WTC11 (cell line): ENCODE measurements around the gene SLC35E3. TPM values are rescaled to one million over a fixed set of nuclear protein-coding genes. Genes with fewer than 3 reads are reported as not detected.

Experiments used
- ATAC-seq: fragments of 200-7000 bp; cut with Tn5 transposase; 2 replicates; pipeline ENCODE4 v1.10.0; 2021; ENCODE audit warnings: mild to moderate bottlenecking, moderate library complexity
- CTCF ChIA-PET: fragments of 300-600 bp; sonication (Branson Sonifier 250); formaldehyde crosslinking; loops from one replicate; lab custom pipeline; 2021; ENCODE audit warnings: antibody characterized with exemption; lab: Charles Lee
- POLR2A ChIA-PET: fragments of 350-600 bp; sonication (Branson Sonifier 250); formaldehyde crosslinking; loops from one replicate; lab custom pipeline; 2021; ENCODE audit warnings: antibody characterized with exemption; lab: Charles Lee
- DNase-seq: peaks from one replicate; pipeline ENCODE4 v3.0.0; 2021; ENCODE audit warnings: low spot score
- H3K27ac Mint-ChIP-seq: 2 replicates; pipeline ENCODE4 v1.8.0; 2021; ENCODE audit warnings: mixed read lengths
- H3K27me3 Mint-ChIP-seq: 2 replicates; pipeline ENCODE4 v1.8.0; 2021; ENCODE audit warnings: low read depth, mild to moderate bottlenecking, moderate library complexity, mixed read lengths
- H3K36me3 Mint-ChIP-seq: 2 replicates; pipeline ENCODE4 v1.8.0; 2021; ENCODE audit warnings: mixed read lengths
- H3K4me1 Mint-ChIP-seq: 2 replicates; pipeline ENCODE4 v1.8.0; 2022; ENCODE audit warnings: mixed read lengths
- H3K4me3 Mint-ChIP-seq: 2 replicates; pipeline ENCODE4 v1.8.0; 2021; ENCODE audit warnings: mild to moderate bottlenecking, moderate library complexity, mixed read lengths
- H3K9me3 Mint-ChIP-seq: 2 replicates; pipeline ENCODE4 v1.8.0; 2021; ENCODE audit warnings: mixed read lengths
- AFF4 ChIP-seq: sonication (generic); formaldehyde crosslinking; IDR thresholded peaks from 2 replicates; pipeline ENCODE4 v1.8.1; 2023; ENCODE audit warnings: mild to moderate bottlenecking, missing genetic modification reagents, borderline replicate concordance
- ATF6 ChIP-seq: sonication (generic); formaldehyde crosslinking; IDR thresholded peaks from 2 replicates; pipeline ENCODE4 v1.8.1; 2023; ENCODE audit warnings: mild to moderate bottlenecking, missing genetic modification reagents
- CBFB ChIP-seq: sonication (generic); formaldehyde crosslinking; IDR thresholded peaks from 2 replicates; pipeline ENCODE4 v1.8.1; 2022; ENCODE audit warnings: mild to moderate bottlenecking, low read depth, missing genetic modification reagents
- CDX4 ChIP-seq: fragments of 250-450 bp; sonication (Bioruptor Pico); IDR thresholded peaks from 2 replicates; pipeline ENCODE4 v1.9.0; 2021; ENCODE audit warnings: moderate library complexity, mild to moderate bottlenecking, inconsistent platforms, borderline replicate concordance
- E2F1 ChIP-seq: sonication (generic); formaldehyde crosslinking; IDR thresholded peaks from 2 replicates; pipeline ENCODE4 v1.8.0; 2022; ENCODE audit warnings: mild to moderate bottlenecking, missing genetic modification reagents
- EMX1 ChIP-seq: fragments of 250-450 bp; sonication (Bioruptor Pico); IDR thresholded peaks from 2 replicates; pipeline ENCODE4 v1.8.0; 2021; ENCODE audit warnings: mild to moderate bottlenecking
- FOXK1 ChIP-seq: sonication (generic); formaldehyde crosslinking; IDR thresholded peaks from 2 replicates; pipeline ENCODE4 v1.8.0; 2022; ENCODE audit warnings: mild to moderate bottlenecking, moderate library complexity, missing genetic modification reagents
- IRF1 ChIP-seq: sonication (generic); formaldehyde crosslinking; IDR thresholded peaks from 2 replicates; pipeline ENCODE4 v1.8.0; 2023; ENCODE audit warnings: missing genetic modification reagents
- KAT7 ChIP-seq: sonication (generic); formaldehyde crosslinking; IDR thresholded peaks from 2 replicates; pipeline ENCODE4 v1.8.1; 2023; ENCODE audit warnings: missing genetic modification reagents, mild to moderate bottlenecking, borderline replicate concordance
- MXD4 ChIP-seq: fragments of 250-450 bp; sonication (Bioruptor Pico); IDR thresholded peaks from 2 replicates; pipeline ENCODE4 v1.8.0; 2021; ENCODE audit warnings: mild to moderate bottlenecking, moderate library complexity, borderline replicate concordance
- MYBL2 ChIP-seq: sonication (generic); formaldehyde crosslinking; IDR thresholded peaks from 2 replicates; pipeline ENCODE4 v1.8.1; 2023; ENCODE audit warnings: mild to moderate bottlenecking, moderate library complexity, missing genetic modification reagents
- PREB ChIP-seq: sonication (generic); formaldehyde crosslinking; IDR thresholded peaks from 2 replicates; pipeline ENCODE4 v1.8.1; 2022; ENCODE audit warnings: mild to moderate bottlenecking, missing genetic modification reagents, moderate library complexity, borderline replicate concordance
- SMAD3 ChIP-seq: sonication (generic); formaldehyde crosslinking; IDR thresholded peaks from 2 replicates; pipeline ENCODE4 v1.8.0; 2022; ENCODE audit warnings: missing genetic modification reagents, mild to moderate bottlenecking, borderline replicate concordance
- SMAD4 ChIP-seq: sonication (generic); formaldehyde crosslinking; IDR thresholded peaks from 2 replicates; pipeline ENCODE4 v1.8.0; 2022; ENCODE audit warnings: mild to moderate bottlenecking, missing genetic modification reagents
- STAT6 ChIP-seq: sonication (generic); formaldehyde crosslinking; conservative IDR thresholded peaks from 2 replicates; pipeline ENCODE4 v1.8.1; 2023; ENCODE audit warnings: mild to moderate bottlenecking, low read depth, missing genetic modification reagents, moderate library complexity
- TEAD1 ChIP-seq: sonication (generic); formaldehyde crosslinking; IDR thresholded peaks from 2 replicates; pipeline ENCODE4 v1.8.0; 2022; ENCODE audit warnings: mild to moderate bottlenecking, missing genetic modification reagents
- ZNF121 ChIP-seq: sonication (generic); formaldehyde crosslinking; IDR thresholded peaks from 2 replicates; pipeline ENCODE4 v1.8.0; 2023; ENCODE audit warnings: missing genetic modification reagents
- ZNF512 ChIP-seq: sonication (generic); formaldehyde crosslinking; IDR thresholded peaks from 2 replicates; pipeline ENCODE4 v1.8.1; 2022; ENCODE audit warnings: missing genetic modification reagents, borderline replicate concordance
- total RNA-seq: library from RNA; stranded (reverse); gene quantifications from 3 replicates; pipeline ENCODE4 v1.2.3, GENCODE V29; 2021

SLC35E3 gene
- total RNA-seq, 1 experiment from 2014 or later, result 11.3 TPM

- H3K4me3 Mint-ChIP-seq, result no peak overlapping the region
- no peak overlapping the region for H3K27ac Mint-ChIP-seq
- TF ChIP-seq SMAD3 (CRISPR knock-in tag) (no peak), AFF4 (CRISPR knock-in tag) (no peak), SMAD4 (no peak), MYBL2 (no peak), CDX4 (CRISPR knock-in tag) (no peak), ZNF512 (no peak), TEAD1 (CRISPR knock-in tag) (no peak), MXD4 (CRISPR knock-in tag) (no peak), E2F1 (no peak), STAT6 (CRISPR knock-in tag) (no peak), PREB (CRISPR knock-in tag) (no peak), IRF1 (CRISPR knock-in tag) (no peak), EMX1 (no peak), ZNF121 (CRISPR knock-in tag) (no peak), FOXK1 (CRISPR knock-in tag) (no peak), CBFB (no peak), KAT7 (CRISPR knock-in tag) (no peak), ATF6 (CRISPR knock-in tag) (no peak)
- ATAC-seq (no peak), DNase-seq (no peak)
- H3K4me1 Mint-ChIP-seq, result no peaks in the 10 kb centered on the region
- peaks cover 41% of the 10 kb centered on the region for H3K36me3 Mint-ChIP-seq
- ChIA-PET CTCF (no interaction called here), POLR2A (no interaction called here)
- H3K9me3 Mint-ChIP-seq, result no peaks in the 10 kb centered on the region
- H3K27me3 Mint-ChIP-seq, result no peaks in the 10 kb centered on the region
Observed at GRCh38 chr12:68739891-68740290, 6.1 kb upstream of the SLC35E3 start.
